Heart right ventricle (tissue), 16 donors: ENCODE measurements around the gene NAV3. TPM values are rescaled to one million over a fixed set of nuclear protein-coding genes. Genes with fewer than 3 reads are reported as not detected.

Source experiments
- ATAC-seq, 8 donors: fragments of 200-7000 bp; cut with Tn5 transposase; one replicate each; pipeline ENCODE4 v1.9.1; 2020; ENCODE audit warnings: mild to moderate bottlenecking in 8 of 8, moderate library complexity in 8 of 8, moderate number of reproducible peaks in 1 of 8
- DNase-seq, 2 donors: peaks; one replicate each; pipeline ENCODE4 v3.0.0-alpha.2; 2020
- H3K27ac ChIP-seq, 10 donors: fragments of 200-600 bp; sonication (generic) in 2 of 10; one replicate each; pipeline versions ENCODE4 v1.5.0 to v1.8.0; 2020 to 2022; ENCODE audit warnings: mild to moderate bottlenecking in 3 of 10
- H3K27me3 ChIP-seq, 7 donors: fragments of 200-600 bp; one replicate each; pipeline ENCODE4 v1.8.0; 2021 to 2022; ENCODE audit warnings: mild to moderate bottlenecking in 2 of 7
- H3K36me3 ChIP-seq, 9 donors: fragments of 200-600 bp; sonication (generic) in 1 of 9; one replicate each; pipeline versions ENCODE4 v1.5.0 to v1.8.0; 2020 to 2022; ENCODE audit warnings: mild to moderate bottlenecking in 2 of 9
- H3K4me1 ChIP-seq, 9 donors: fragments of 200-600 bp; sonication (generic) in 1 of 9; one replicate each; pipeline versions ENCODE4 v1.5.0 to v1.8.0; 2020 to 2022; ENCODE audit warnings: mild to moderate bottlenecking in 4 of 9
- H3K4me3 ChIP-seq, 10 donors: fragments of 200-600 bp; sonication (generic) in 2 of 10; one replicate each; pipeline versions ENCODE4 v1.5.0 to v1.8.0; 2020 to 2022; ENCODE audit warnings: mild to moderate bottlenecking in 7 of 10, moderate library complexity in 2 of 10
- H3K9me3 ChIP-seq, 11 donors: fragments of 200-600 bp in 10 of 11; sonication (generic) in 2 of 11; one replicate each; pipeline versions ENCODE4 v1.5.0 to v1.8.0; 2013 to 2022; ENCODE audit warnings: mild to moderate bottlenecking in 2 of 11, control low read depth in 1 of 11, moderate library complexity in 1 of 11
- WGBS, 2 donors: extraction: QIAGEN DNeasy Blood & Tissue Kit; methylation state at CpG; one replicate each; pipeline ENCODE4 v1.1.7; 2013; ENCODE audit warnings: inconsistent platforms in 1 of 2; 5-methylcytosine and 5-hydroxymethylcytosine counted together
- intact Hi-C, 10 donors: fragments of 100-400 bp; cut with DNase I; formaldehyde crosslinking; loops; one replicate each; pipeline versions ENCODE4 v1.11.1 to v1.14.2; 2022
- polyA plus RNA-seq, 2 donors: library from polyadenylated mRNA; stranded (reverse); fragments of 200-250 nt; gene quantifications; one replicate each; pipeline ENCODE4 v1.2.3, GENCODE V29; 2013
- total RNA-seq, 10 donors: library from RNA; stranded (reverse); fragmentation: NEBNext Ultra II Directional in 3 of 10; extraction: Animal tissue kit (Norgen Biotek cat#: 25700) in 3 of 10; gene quantifications; one replicate each; pipeline versions ENCODE4 v1.2.1 to v1.2.4, GENCODE V29; 2021 to 2023
- TF ChIP-seq, protein P1 (sequence below), 9 donors: fragments of 200-600 bp; sonication (generic) in 2 of 9; IDR thresholded peaks; one replicate each; pipeline versions ENCODE4 v1.5.0 to v1.8.0; 2021 to 2022; ENCODE audit warnings: antibody characterized with exemption in 9 of 9, mild to moderate bottlenecking in 5 of 9, moderate library complexity in 1 of 9
- donor health status: Arrhythmogenic right ventricular cardiomyopathy.
- donor health status: ischemic (EF 13 %, LVEDD 7.1; RV severe dilation, severe dysfunction).
- donor health status: healthy with polysubstance abuse.
- donor health status: DM: no; HTN: yes; CAD: no.
- donor health status: DM: no; HTN: no; CAD: no.
- donor health status: ischemic (EF 25% LVEDD 6.9; RV normal size, moderate dysfunction).
- donor health status: ischemic (EF 25% LVEDD 5.7; RV mildly dilated, moderate dysfunction).
- donor health status: healthy.
- donor health status: DM: yes; HTN: yes; CAD: no.
- donor health status: Ischemic cardiomyopathy.
- donor health status: ischemic (EF 35%, LVEDD 5.7; RV mildly dilated, moderate dysfunction).
- donor health status: nonischemic (EF 11% LVEDD 7.7; RV severe dilation, severe dysfunction).
- donor health status: DM: yes; HTN: yes; CAD: no.
- donor health status: PGD.
- donor health status: ischemic (EF 29% LVEDD 5.4; RV normal size, mild dysfunction).
- donor health status: nonischemic (EF 23%, LVEDD 6.1; RV moderate dilation, normal function).

Gene NAV3
- total and polyA plus RNA-seq, 12 donors: 0.91 to 7.6 (median 4.6) TPM

DNA sequence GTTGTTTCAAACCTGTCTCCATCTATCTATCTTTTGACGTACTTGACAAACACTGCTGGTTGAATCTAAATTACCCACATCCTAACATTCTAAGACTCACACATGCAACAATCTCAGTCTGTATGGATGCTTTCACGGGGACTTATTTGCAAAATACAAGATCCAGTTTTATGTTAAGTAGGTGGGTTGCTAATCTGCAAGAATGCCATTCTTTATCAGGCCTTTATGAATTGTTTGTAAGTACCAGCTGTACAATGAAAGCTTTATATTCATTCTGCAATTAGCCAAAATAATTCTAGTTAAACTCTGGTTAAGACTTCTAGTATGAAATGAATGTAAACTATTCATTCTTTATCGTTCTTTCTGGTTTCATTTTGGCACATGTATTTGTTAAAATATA lies 135.1 kb downstream of the NAV3 start:
- Histone ChIP-seq H3K36me3 (no peaks in the 10 kb centered on the region), H3K27ac (no peak overlapping the region), H3K9me3 (no peaks in the 10 kb centered on the region), H3K27me3 (no peaks in the 10 kb centered on the region), H3K4me1 (no peaks in the 10 kb centered on the region), H3K4me3 (no peak overlapping the region)
- ATAC-seq: no peak
- no peak for DNase-seq
- intact Hi-C loops: no loop called here
- TF ChIP-seq, protein P1, sequence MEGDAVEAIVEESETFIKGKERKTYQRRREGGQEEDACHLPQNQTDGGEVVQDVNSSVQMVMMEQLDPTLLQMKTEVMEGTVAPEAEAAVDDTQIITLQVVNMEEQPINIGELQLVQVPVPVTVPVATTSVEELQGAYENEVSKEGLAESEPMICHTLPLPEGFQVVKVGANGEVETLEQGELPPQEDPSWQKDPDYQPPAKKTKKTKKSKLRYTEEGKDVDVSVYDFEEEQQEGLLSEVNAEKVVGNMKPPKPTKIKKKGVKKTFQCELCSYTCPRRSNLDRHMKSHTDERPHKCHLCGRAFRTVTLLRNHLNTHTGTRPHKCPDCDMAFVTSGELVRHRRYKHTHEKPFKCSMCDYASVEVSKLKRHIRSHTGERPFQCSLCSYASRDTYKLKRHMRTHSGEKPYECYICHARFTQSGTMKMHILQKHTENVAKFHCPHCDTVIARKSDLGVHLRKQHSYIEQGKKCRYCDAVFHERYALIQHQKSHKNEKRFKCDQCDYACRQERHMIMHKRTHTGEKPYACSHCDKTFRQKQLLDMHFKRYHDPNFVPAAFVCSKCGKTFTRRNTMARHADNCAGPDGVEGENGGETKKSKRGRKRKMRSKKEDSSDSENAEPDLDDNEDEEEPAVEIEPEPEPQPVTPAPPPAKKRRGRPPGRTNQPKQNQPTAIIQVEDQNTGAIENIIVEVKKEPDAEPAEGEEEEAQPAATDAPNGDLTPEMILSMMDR (IDR thresholded peaks at IDR 0.05): no peak
- 47 to 52% methylated on average over 3 of the region's 3 CpGs for WGBS, 2 donors

DNA sequence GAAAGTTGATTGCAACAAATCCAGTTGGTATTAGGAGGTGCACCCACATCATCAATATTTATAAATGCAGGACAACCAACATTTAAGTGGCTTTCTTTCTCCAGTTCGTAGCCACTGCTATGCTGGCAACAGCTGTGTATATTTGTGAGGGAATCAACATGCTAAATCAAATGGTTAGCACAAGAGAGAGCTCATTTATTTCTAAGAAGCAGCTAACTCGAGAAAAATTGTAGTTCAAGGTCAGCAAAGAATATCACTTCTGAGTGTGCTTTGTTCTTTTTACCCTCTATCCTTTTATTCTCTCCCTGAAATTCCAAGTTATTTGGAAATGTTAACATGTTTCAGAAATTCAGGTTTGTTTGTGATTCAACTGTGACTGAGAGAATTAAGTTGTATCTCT lies 137.3 kb downstream of the NAV3 start:
- H3K36me3 ChIP-seq: no peaks in the 10 kb centered on the region
- H3K9me3 ChIP-seq: no peaks in the 10 kb centered on the region
- DNase-seq: no peak
- H3K27me3 ChIP-seq: no peaks in the 10 kb centered on the region
- TF ChIP-seq, protein P1 (IDR thresholded peaks at IDR 0.05): no peak
- ATAC-seq: no peak
- 78 to 87% methylated on average over 2 of the region's 2 CpGs for WGBS, 2 donors
- H3K4me3 ChIP-seq: no peak overlapping the region
- H3K27ac ChIP-seq: no peak overlapping the region
- intact Hi-C loops: no loop called here
- no peaks in the 10 kb centered on the region for H3K4me1 ChIP-seq

DNA sequence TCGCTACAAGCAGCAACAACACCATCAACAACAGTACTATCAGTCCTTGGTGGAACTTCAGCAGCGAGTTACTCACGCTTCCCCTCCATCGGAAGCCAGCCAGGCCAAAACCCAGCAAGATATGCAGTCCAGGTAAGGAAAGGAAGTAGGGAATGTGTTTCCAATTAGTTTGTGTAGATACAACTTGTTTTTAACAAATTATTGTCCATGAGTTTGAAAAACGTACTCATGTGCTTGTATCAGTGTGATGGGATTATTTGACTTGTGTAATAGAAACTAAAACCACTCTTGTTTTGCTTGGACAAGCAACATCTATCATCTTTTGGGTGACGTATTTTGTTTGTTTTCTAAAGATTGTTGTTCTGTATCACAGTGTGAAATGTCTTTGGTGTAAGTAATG lies 137.9 kb downstream of the NAV3 start:
- Histone ChIP-seq H3K36me3 (no peaks in the 10 kb centered on the region), H3K9me3 (no peaks in the 10 kb centered on the region), H3K4me1 (no peaks in the 10 kb centered on the region), H3K4me3 (no peak overlapping the region), H3K27ac (no peak overlapping the region), H3K27me3 (no peaks in the 10 kb centered on the region)
- TF ChIP-seq, protein P1 (IDR thresholded peaks at IDR 0.05): no peak
- intact Hi-C loops: no loop called here
- ATAC-seq: no peak
- no peak for DNase-seq
- WGBS, 2 donors: 88 to 93% methylated on average over 6 of the region's 6 CpGs

- intact Hi-C loops: no loop called here
- 81 to 91% methylated on average over 1 of the region's 1 CpG for WGBS, 2 donors
- no peak overlapping the region for H3K27ac ChIP-seq
These were observed 142.9 kb downstream of the NAV3 start for GRCh38 chr12:77973579-77973978.

More at GRCh38 chr12:77973579-77973978, 142.9 kb downstream of the NAV3 start:
- Histone ChIP-seq H3K4me1 (no peaks in the 10 kb centered on the region), H3K27me3 (no peaks in the 10 kb centered on the region), H3K4me3 (no peak overlapping the region), H3K9me3 (no peaks in the 10 kb centered on the region), H3K36me3 (no peaks in the 10 kb centered on the region)
- ATAC-seq: no peak
- DNase-seq: no peak
- TF ChIP-seq, protein P1 (IDR thresholded peaks at IDR 0.05): no peak
